CD4-positive, alpha-beta T cell treated with Interleukin-4 for 1 hour (primary cell): ENCODE measurements around the gene PRKD1.
"Not testable (repeated sequence)": the region's sequence is repeated elsewhere in the genome, so short reads cannot be mapped to it uniquely, and the experiment has no call there.

Experiments used
- DNase-seq, 2 donors: peaks; one replicate each; pipeline ENCODE4 v3.0.0-alpha.2; 2020 to 2022

PRKD1 gene

GRCh38 chr14:29734732-29735131 lies 192.9 kb downstream of the PRKD1 start:
- DNase-seq = no peak

- not testable (repeated sequence) for DNase-seq
Observed at GRCh38 chr14:29726560-29727331, 200.9 kb downstream of the PRKD1 start.

GRCh38 chr14:29724991-29725390 lies 202.7 kb downstream of the PRKD1 start:
- DNase-seq = no peak

- DNase-seq = no peak
Observed at GRCh38 chr14:29722831-29723230, 204.8 kb downstream of the PRKD1 start.

- DNase-seq = no peak
Observed at GRCh38 chr14:29721586-29721985, 206.1 kb downstream of the PRKD1 start.

GRCh38 chr14:29717901-29718300 lies 209.7 kb downstream of the PRKD1 start:
- DNase-seq = no peak

- no peak for DNase-seq
Observed at GRCh38 chr14:29716150-29716549, 211.5 kb downstream of the PRKD1 start.

- no peak for DNase-seq
Observed at GRCh38 chr14:29712601-29713000, 215.0 kb downstream of the PRKD1 start.

GRCh38 chr14:29710015-29710414 lies 217.6 kb downstream of the PRKD1 start:
- DNase-seq = no peak

GRCh38 chr14:29709490-29709889 lies 218.2 kb downstream of the PRKD1 start:
- no peak for DNase-seq

GRCh38 chr14:29706700-29707099 lies 220.9 kb downstream of the PRKD1 start:
- DNase-seq = no peak

- DNase-seq = no peak
Observed at GRCh38 chr14:29705801-29706200, 221.8 kb downstream of the PRKD1 start.

GRCh38 chr14:29689597-29689996 lies 238.1 kb downstream of the PRKD1 start:
- not testable (repeated sequence) for DNase-seq

GRCh38 chr14:29687866-29688265 lies 239.8 kb downstream of the PRKD1 start:
- no peak for DNase-seq

GRCh38 chr14:29687071-29687765 lies 240.4 kb downstream of the PRKD1 start:
- no peak for DNase-seq

- DNase-seq = no peak
Observed at GRCh38 chr14:29684926-29685325, 242.7 kb downstream of the PRKD1 start.

GRCh38 chr14:29682789-29683188 lies 244.9 kb downstream of the PRKD1 start:
- no peak for DNase-seq

GRCh38 chr14:29681316-29681715 lies 246.3 kb downstream of the PRKD1 start:
- DNase-seq = no peak

GRCh38 chr14:29674566-29675285 lies 252.9 kb downstream of the PRKD1 start:
- no peak for DNase-seq

GRCh38 chr14:29672831-29673230 lies 254.8 kb downstream of the PRKD1 start:
- no peak for DNase-seq

- no peak for DNase-seq
Observed at GRCh38 chr14:29671034-29671433, 256.6 kb downstream of the PRKD1 start.

- no peak for DNase-seq
Observed at GRCh38 chr14:29668201-29668600, 259.4 kb downstream of the PRKD1 start.

GRCh38 chr14:29664515-29664914 lies 263.1 kb downstream of the PRKD1 start:
- DNase-seq = no peak

GRCh38 chr14:29663281-29663801 lies 264.3 kb downstream of the PRKD1 start:
- DNase-seq = no peak
